Hematopoietic multipotent progenitor cell treated with erythropoietin and hydrocortisone succinate and interleukin-3 and kit ligand, for 6 days (in vitro differentiated cells): Measurements from ENCODE around the gene RAPGEF5.

ENCODE experiments used
- DNase-seq: peaks from one replicate; pipeline ENCODE4 v3.0.0-alpha.2; 2015

The RAPGEF5 gene

GRCh38 chr7:22255834-22256233 is 101.1 kb downstream of the RAPGEF5 start:
- DNase-seq = no peak

- no peak for DNase-seq
Measured at GRCh38 chr7:22255342-22255741, 101.6 kb downstream of the RAPGEF5 start.

- no peak for DNase-seq
Measured at GRCh38 chr7:22252936-22253536, 103.9 kb downstream of the RAPGEF5 start.

GRCh38 chr7:22252016-22252415 is 104.9 kb downstream of the RAPGEF5 start:
- DNase-seq = no peak

GRCh38 chr7:22251281-22251680 is 105.7 kb downstream of the RAPGEF5 start:
- no peak for DNase-seq

GRCh38 chr7:22250390-22250789 is 106.6 kb downstream of the RAPGEF5 start:
- no peak for DNase-seq

- DNase-seq = no peak
Measured at GRCh38 chr7:22248111-22248809, 108.7 kb downstream of the RAPGEF5 start.

GRCh38 chr7:22241805-22242390 is 115.1 kb downstream of the RAPGEF5 start:
- no peak for DNase-seq

GRCh38 chr7:22240904-22241571 is 115.9 kb downstream of the RAPGEF5 start:
- DNase-seq = no peak

GRCh38 chr7:22238354-22239311 is 118.3 kb downstream of the RAPGEF5 start:
- DNase-seq = no peak

- no peak for DNase-seq
Measured at GRCh38 chr7:22235134-22235533, 121.8 kb downstream of the RAPGEF5 start.

GRCh38 chr7:22234227-22234626 is 122.7 kb downstream of the RAPGEF5 start:
- no peak for DNase-seq

GRCh38 chr7:22231806-22232205 is 125.1 kb downstream of the RAPGEF5 start:
- DNase-seq = no peak

- no peak for DNase-seq
Measured at GRCh38 chr7:22231141-22231540, 125.8 kb downstream of the RAPGEF5 start.

GRCh38 chr7:22230238-22230637 is 126.7 kb downstream of the RAPGEF5 start:
- no peak for DNase-seq

GRCh38 chr7:22229148-22229547 is 127.8 kb downstream of the RAPGEF5 start:
- no peak for DNase-seq

- DNase-seq = no peak
Measured at GRCh38 chr7:22223807-22224206, 133.1 kb downstream of the RAPGEF5 start.

- no peak for DNase-seq
Measured at GRCh38 chr7:22220941-22221340, 136.0 kb downstream of the RAPGEF5 start.

GRCh38 chr7:22219739-22220493 is 137.0 kb downstream of the RAPGEF5 start:
- DNase-seq = no peak

- DNase-seq = no peak
Measured at GRCh38 chr7:22219036-22219435, 137.9 kb downstream of the RAPGEF5 start.

- DNase-seq = no peak
Measured at GRCh38 chr7:22216832-22217475, 140.0 kb downstream of the RAPGEF5 start.
